Osteocyte (in vitro differentiated cells): ENCODE measurements around the gene NCKAP5L. TPM values are rescaled to one million over a fixed set of nuclear protein-coding genes. Genes with fewer than 3 reads are reported as not detected.
"Not testable (repeated sequence)": the region's sequence is repeated elsewhere in the genome, so short reads cannot be mapped to it uniquely, and the experiment has no call there.

Source experiments
- DNase-seq: peaks from one replicate; pipeline ENCODE4 v3.0.0; 2021; ENCODE audit warnings: mixed read lengths; ENCODE audit not compliant: unreplicated experiment; ENCODE audit errors: extremely low spot score
- H3K27ac Mint-ChIP-seq: one replicate; pipeline ENCODE4 v1.8.0; 2021; ENCODE audit warnings: mild to moderate bottlenecking, mixed read lengths; ENCODE audit not compliant: unreplicated experiment
- H3K27me3 Mint-ChIP-seq: one replicate; pipeline ENCODE4 v1.8.0; 2021; ENCODE audit warnings: mixed read lengths; ENCODE audit not compliant: unreplicated experiment
- H3K36me3 Mint-ChIP-seq: one replicate; pipeline ENCODE4 v1.8.0; 2021; ENCODE audit warnings: mixed read lengths; ENCODE audit not compliant: unreplicated experiment
- H3K4me1 Mint-ChIP-seq: one replicate; pipeline ENCODE4 v1.8.0; 2021; ENCODE audit warnings: mixed read lengths; ENCODE audit not compliant: unreplicated experiment
- H3K4me3 Mint-ChIP-seq: one replicate; pipeline ENCODE4 v1.8.0; 2021; ENCODE audit warnings: mild to moderate bottlenecking, moderate library complexity, mixed read lengths; ENCODE audit not compliant: unreplicated experiment
- H3K9me3 Mint-ChIP-seq: one replicate; pipeline ENCODE4 v1.8.0; 2021; ENCODE audit warnings: mixed read lengths; ENCODE audit not compliant: unreplicated experiment
- total RNA-seq: library from RNA; stranded (reverse); gene quantifications from 2 replicates; pipeline ENCODE4 v1.2.1, GENCODE V29; 2021
- TF ChIP-seq, protein P1 (sequence below): fragments of 200-600 bp; sonication (generic); IDR thresholded peaks from 2 replicates; pipeline ENCODE4 v1.5.0; 2021; ENCODE audit warnings: antibody characterized with exemption, mild to moderate bottlenecking, moderate library complexity

Gene NCKAP5L
- total RNA-seq, 1 donor from 2014 or later = 42.4 TPM

DNA sequence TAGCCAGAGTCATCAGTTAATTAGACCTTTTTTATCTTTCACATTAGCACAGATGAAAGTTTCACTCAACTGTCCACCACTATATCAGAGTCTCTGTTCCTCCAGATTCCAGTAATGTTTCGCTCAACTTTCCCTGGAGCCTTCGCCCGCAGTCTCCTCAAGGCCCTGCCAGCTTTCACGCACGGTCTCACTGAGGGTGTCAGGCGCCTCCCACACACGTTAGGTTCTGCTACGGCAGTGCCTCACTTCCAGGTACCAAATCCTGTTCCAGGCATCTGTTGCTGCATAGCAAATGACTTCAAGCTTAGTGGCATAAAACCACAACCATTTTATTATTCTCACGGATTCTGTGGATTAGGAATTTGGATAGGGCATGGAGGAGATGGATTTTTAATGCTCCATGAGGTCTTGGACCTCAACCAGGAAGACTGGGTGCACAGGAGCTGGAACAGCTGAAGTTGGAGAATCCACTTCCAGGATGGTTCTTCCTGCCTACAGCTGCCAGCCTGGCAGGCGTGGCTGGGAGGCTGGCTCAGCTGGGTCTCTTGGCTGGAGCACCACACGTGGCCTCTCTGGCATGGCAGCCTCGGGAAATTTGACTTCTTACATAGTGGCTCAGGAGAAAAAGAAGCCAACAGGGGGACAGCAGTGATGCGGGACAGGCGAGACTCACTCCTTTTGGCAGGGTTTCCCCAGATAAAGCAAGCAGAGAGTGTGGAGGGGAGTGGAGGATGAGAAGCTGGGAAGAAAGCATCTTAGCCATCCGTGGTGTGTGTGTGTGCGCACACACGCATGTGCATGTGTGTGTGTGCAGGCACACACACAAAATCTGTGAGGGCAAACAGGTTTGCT lies 36.0 kb upstream of the NCKAP5L start:
- Mint-ChIP-seq H3K27me3 (peaks cover 26% of the 10 kb centered on the region), H3K36me3 (no peaks in the 10 kb centered on the region)

DNA sequence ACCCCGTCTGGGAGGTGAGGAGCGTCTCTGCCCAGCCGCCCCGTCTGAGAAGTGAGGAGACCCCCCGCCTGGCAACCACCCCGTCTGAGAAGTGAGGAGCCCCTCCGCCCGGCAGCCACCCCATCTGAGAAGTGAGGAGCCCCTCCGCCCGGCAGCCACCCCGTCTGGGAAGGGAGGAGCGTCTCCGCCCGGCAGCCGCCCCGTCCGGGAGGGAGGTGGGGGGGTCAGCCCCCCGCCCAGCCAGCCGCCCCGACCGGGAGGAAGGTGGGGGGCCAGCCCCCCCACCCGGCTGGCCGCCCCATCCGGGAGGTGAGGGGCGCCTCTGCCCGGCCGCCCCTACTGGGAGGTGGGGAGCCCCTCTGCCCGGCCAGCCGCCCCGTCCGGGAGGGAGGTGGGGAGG lies 32.7 kb upstream of the NCKAP5L start:
- not testable (repeated sequence) for H3K4me3 Mint-ChIP-seq, H3K27ac Mint-ChIP-seq, H3K4me1 Mint-ChIP-seq, DNase-seq, H3K36me3 Mint-ChIP-seq, H3K9me3 Mint-ChIP-seq
- peaks cover 53% of the 10 kb centered on the region for H3K27me3 Mint-ChIP-seq

More for the DNA sequence above, 36.0 kb upstream of the NCKAP5L start:
- Mint-ChIP-seq H3K27ac (no peak overlapping the region), H3K4me3 (no peak overlapping the region), H3K4me1 (peaks cover 2% of the 10 kb centered on the region), H3K9me3 (no peaks in the 10 kb centered on the region)
- DNase-seq = no peak
- TF ChIP-seq, protein P1, sequence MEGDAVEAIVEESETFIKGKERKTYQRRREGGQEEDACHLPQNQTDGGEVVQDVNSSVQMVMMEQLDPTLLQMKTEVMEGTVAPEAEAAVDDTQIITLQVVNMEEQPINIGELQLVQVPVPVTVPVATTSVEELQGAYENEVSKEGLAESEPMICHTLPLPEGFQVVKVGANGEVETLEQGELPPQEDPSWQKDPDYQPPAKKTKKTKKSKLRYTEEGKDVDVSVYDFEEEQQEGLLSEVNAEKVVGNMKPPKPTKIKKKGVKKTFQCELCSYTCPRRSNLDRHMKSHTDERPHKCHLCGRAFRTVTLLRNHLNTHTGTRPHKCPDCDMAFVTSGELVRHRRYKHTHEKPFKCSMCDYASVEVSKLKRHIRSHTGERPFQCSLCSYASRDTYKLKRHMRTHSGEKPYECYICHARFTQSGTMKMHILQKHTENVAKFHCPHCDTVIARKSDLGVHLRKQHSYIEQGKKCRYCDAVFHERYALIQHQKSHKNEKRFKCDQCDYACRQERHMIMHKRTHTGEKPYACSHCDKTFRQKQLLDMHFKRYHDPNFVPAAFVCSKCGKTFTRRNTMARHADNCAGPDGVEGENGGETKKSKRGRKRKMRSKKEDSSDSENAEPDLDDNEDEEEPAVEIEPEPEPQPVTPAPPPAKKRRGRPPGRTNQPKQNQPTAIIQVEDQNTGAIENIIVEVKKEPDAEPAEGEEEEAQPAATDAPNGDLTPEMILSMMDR = no peak

DNA sequence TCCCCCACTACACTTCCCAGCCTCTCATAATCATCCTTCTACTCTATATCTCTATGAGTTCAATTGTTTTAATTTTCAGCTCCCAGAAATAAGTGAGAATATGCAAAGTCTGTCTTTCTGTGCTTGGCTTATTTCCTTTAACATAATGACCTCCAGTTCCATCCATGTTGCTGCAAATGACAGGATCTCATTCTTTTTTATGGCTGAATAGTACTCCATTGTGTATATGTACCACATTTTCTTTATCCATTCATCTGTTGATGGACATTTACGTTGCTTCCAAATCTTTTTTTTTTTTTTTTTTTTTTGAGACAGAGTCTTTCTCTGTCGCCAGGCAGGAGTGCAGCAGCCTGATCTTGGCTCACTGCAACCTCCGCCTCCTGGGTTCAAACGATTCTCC lies 27.7 kb upstream of the NCKAP5L start:
- not testable (repeated sequence) for H3K27ac Mint-ChIP-seq, H3K9me3 Mint-ChIP-seq, H3K36me3 Mint-ChIP-seq, H3K4me3 Mint-ChIP-seq, H3K4me1 Mint-ChIP-seq, DNase-seq
- peaks cover 73% of the 10 kb centered on the region for H3K27me3 Mint-ChIP-seq

DNA sequence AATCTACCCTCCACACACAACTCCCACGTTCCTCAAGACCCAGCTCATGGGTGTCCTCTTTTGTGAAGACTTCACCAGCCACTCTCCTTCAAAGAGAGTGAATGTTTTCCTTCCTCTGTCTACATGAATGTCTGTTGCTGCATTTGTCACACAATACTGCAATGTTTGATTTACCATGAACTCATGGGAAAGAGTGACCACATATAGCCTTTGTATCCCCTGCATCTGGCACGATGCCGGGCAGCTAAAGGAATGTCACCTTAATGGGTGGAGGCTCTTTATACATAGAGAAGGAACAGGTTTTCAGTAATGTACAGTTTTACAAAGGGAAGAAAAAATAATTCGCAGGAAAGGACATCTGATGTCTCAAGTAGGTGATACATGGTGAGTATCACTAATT lies 26.8 kb upstream of the NCKAP5L start:
- no peak for DNase-seq
- H3K27me3 Mint-ChIP-seq = peaks cover 78% of the 10 kb centered on the region
- H3K36me3 Mint-ChIP-seq = no peaks in the 10 kb centered on the region
- H3K9me3 Mint-ChIP-seq = no peaks in the 10 kb centered on the region
- no peak overlapping the region for H3K4me3 Mint-ChIP-seq
- peaks cover 3% of the 10 kb centered on the region for H3K4me1 Mint-ChIP-seq
- no peak overlapping the region for H3K27ac Mint-ChIP-seq
- TF ChIP-seq, protein P1 = no peak

DNA sequence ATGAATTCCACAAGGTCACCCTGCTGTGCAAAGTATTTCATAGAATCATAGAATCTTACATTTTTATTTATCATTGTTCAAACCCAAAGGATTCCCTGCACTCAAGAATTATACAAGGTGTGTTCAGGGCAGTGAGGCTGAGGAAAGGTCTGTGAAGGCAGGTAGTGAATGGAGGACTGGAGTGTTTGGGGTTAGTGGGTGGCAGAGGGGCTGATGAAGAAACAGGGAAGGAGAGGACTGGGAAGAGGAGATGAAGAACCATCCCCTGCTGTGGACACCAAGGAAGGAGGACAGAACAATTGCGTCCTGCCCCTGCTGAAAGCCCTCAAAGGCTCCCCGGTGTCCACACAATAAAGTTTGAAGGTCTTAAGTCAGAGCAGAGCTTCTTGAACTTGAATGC lies 25.5 kb upstream of the NCKAP5L start:
- DNase-seq = no peak
- Mint-ChIP-seq H3K4me1 (peaks cover 3% of the 10 kb centered on the region), H3K36me3 (no peaks in the 10 kb centered on the region), H3K27me3 (peaks cover 80% of the 10 kb centered on the region), H3K9me3 (no peaks in the 10 kb centered on the region), H3K4me3 (no peak overlapping the region), H3K27ac (no peak overlapping the region)
- TF ChIP-seq, protein P1 = no peak

DNA sequence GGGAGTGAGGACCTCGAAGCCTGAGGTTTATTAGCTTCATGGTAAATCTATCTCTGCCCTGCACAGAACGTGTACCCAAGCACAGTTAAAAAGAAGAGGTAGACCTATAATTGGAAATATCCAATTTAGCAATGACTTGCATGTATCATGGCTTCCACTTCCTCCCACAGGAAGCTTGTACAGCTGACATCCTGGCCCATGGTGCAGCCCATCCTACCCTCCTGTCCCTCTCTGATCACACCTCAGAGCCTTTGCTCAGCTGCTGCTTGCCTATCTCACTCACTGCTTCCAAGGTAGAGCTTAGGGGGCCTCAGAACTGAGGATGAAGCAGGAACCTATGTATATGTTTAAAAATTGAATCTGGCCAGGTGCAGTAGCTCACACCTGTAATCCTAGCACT lies 18.9 kb upstream of the NCKAP5L start:
- no peak overlapping the region for H3K27ac Mint-ChIP-seq
- H3K27me3 Mint-ChIP-seq = peaks cover 55% of the 10 kb centered on the region
- no peaks in the 10 kb centered on the region for H3K9me3 Mint-ChIP-seq
- H3K36me3 Mint-ChIP-seq = no peaks in the 10 kb centered on the region
- peaks cover 10% of the 10 kb centered on the region for H3K4me1 Mint-ChIP-seq
- TF ChIP-seq, protein P1 = no peak
- no peak overlapping the region for H3K4me3 Mint-ChIP-seq
- no peak for DNase-seq
